ENCODE results near the gene ATP2A3.

The ATP2A3 gene

GRCh38 chr17:3972931-3973330 lies 8.7 kb upstream of the ATP2A3 start:
- no peak for DNase-seq

DNA sequence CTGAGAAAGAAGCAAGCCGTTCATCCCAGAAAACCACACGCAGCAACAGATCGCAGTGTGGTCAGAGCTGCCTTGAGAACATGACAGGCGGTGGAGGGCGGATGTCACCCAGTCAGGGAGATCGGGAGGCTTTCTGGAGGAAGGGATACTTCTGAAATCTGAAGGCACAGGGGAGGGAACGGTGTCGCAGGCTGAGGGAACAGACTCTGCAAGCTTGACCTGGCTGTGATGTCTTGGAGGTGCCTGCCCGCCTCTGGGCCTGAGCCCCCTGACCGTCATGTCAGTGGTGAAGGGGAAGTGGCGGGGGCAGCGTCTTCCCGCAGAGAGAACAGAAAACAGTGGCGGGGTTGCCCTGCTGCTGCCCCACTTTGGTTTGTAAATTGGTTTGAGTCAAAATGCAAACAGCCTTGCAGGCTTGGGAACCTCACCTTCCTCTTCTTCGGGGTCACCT lies 8.1 kb upstream of the ATP2A3 start:
- no peak for DNase-seq

DNA sequence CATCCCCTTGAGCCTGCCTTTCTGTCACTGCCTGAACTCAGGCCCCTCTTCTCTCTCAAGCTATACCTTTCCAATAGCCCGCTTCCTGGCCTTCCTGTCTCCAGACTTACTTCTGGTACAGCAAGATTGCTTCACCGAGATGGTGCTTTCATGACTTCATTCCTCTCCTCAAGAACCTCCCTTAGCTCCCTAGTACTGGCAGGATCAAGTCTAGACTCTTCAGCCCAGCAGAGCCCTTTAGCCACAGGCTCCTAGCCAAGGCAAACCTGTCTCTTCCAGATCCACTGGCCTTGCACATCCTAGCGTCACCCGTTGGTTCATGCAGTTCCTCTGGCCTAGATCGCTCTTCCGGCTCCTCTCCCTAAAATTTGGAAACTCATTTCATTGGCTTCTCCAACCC lies 6.4 kb upstream of the ATP2A3 start:
- DNase-seq = no peak

GRCh38 chr17:3969963-3970362 lies 5.7 kb upstream of the ATP2A3 start:
- DNase-seq = no peak

DNA sequence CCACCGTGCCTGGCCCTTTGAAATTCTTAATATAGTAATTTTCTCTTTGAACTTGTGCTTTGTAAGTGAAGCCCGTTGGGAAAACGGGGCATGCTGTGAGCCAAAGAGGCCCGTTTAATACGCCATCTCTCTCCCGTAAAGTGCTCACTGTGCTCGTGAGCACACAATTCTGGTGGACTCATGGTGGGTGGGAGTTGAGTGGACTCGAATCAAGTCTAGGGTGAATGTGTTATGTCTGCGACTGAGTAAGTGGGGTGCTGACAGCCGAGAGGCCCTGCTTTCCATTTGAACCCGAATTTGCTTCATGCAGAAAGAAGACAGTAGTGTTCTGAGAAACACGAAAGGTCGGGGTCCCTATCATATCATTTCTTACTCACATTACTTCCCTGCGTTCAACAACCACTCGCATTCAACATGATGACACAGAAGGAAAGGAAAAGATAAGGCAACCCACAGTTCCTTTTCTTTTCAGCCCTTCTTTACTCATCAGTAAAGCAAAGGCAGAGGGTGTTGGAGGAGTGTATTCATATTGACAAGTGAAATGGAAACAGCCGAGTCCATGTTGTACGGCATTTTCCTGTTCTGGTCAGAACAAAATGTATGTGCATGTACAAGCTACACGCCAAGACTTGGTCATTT lies 4.8 kb upstream of the ATP2A3 start:
- no peak for DNase-seq

- DNase-seq = no peak
Measured at GRCh38 chr17:3968015-3968414, 3.8 kb upstream of the ATP2A3 start.

DNA sequence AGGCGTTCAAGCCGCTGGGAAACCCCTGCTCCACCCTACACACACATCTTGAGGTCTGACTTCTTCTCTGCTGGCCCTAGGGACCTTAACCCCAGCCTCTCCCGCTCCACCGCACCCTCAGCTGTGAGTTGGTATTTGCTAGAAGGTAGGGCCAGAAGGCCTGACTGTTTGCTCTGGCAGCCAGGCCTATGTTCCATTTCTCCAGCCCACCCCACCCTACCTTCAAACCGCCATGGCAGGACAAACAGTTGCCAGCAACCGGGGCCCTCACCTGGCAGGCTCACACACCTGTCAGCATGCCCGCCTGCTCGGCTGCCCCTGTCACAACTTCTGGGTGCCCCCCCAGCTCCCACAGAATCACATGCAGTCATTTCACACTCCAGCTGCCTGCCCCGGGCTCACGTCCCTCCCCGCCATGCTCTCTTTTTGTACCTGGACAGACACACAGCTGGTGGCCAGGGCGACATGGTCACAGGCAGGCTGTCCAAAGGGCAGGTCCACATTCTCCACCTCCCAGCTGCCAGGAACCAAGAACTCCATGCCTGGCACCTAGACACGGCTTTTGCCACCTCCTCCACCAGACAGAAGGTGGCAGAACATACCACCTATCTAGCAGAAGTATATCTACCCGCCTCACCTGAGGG lies 2.6 kb upstream of the ATP2A3 start:
- DNase-seq = no peak

GRCh38 chr17:3965118-3965800 lies 1.0 kb upstream of the ATP2A3 start:
- peak; percentile 43 for DNase-seq

GRCh38 chr17:3963237-3964201 lies 718 bp downstream of the ATP2A3 start:
- no peak for DNase-seq

DNA sequence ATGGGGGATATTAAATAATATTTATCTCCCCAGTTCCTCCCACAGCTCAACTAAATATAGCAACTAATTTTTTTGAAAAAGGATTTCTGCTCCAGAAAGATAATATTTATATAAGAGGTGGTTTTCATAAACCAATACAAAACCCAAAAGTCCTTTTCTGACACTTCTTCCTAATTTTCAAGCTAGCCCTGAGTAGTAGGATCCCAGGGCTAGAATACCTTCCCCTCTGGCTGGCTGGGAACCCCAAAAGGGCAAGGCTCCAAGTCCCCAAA lies 1.3 kb downstream of the ATP2A3 start:
- DNase-seq = no peak

DNA sequence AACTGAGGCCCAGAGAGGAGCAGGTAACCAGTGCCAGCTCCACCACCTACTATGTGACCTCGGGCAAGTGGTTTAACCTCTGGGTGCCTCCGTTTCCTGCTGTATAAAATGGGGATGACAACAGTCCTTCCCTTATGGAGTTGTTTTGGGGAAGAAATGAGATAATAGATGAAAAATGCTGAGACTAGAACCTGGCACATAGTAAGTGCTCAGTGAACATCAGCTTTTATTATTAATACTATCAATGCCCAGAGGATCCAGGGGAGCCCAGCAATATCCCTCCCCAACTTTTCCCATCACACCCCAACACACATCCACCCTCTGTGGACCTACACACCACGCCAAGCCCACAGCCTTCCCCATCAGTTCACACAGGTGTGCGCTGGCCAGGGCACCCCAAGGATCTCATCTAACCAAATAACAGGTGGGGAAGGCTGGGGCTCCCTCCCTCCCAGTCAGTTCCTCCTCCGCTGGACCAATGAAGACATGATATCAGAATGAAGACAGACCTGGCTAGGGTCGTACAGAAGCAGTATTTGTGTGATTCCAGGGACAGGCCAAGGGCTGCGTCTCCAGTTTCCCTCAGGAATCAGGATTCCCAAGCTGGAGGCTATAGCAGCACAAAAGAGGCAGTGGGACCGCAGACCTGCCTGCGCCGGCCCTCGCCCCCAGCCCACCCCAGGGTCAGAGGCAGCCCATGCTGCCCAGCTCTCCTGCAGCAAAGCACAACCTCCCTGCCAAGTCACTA lies 1.8 kb downstream of the ATP2A3 start:
- no peak for DNase-seq

- no peak for DNase-seq
Measured at GRCh38 chr17:3961564-3962047, 2.6 kb downstream of the ATP2A3 start.

GRCh38 chr17:3960764-3961163 lies 3.5 kb downstream of the ATP2A3 start:
- DNase-seq = no peak

DNA sequence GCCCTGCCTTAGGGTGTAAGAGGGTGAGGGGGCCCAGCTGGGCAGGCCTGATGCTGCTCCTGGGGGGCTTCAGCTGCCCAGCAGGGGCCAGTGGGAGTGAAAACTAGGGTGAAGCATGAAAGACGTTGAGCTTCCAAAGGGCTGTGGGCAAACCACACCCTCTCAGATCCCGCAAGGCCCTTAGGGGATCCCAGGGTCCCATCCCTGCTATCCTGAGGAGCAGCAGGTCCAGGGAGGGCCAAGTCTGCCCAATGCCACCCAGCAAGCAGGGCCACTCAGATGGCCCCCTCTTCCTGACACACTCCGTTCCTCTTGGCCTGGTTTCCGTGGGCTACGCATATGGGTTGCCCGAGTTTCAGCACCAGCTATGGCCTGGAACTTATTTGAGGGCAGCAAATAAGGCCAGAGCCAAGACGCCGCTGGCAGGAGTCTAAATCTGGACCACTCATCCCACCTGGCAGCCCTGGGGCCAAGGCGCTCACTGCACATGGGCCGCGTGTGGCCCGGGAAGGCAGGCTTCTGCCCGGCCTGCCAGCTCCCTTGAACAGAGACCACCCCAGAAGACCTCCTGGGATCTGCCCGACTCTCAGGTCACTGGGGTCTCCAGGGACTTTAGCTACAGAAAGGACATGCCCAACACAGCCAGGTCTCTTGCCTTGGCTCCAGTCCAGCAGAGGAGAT lies 4.2 kb downstream of the ATP2A3 start:
- no peak for DNase-seq

DNA sequence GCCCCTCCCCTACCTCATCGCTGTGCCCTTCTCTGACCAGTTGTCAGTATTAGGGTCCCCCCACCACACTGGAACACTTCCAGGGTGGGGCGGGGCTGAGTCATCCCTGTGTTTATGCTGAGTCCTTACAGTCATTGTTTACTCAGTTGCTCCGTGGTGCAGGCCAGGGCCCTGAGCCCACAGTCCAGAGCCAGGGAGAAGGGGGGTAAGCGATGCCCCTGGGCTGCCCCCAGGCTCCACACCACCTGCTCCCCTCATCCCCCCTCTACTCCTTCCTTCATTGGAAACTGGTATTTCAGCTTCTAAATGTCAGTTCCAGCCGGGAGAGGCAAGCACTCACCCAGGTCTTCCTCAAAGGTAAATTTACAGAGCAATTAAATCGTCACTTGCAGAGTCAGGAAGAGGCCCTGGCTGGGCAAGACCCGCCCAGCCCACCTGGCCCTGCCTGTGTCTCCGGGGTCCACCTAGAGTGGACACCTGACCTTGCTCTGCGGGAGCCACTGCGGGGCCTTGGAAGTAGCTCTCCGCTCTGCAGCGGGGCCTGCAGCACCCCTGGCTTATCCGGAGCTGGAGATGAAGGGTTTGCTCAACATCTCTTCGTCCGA lies 4.8 kb downstream of the ATP2A3 start:
- no peak for DNase-seq

DNA sequence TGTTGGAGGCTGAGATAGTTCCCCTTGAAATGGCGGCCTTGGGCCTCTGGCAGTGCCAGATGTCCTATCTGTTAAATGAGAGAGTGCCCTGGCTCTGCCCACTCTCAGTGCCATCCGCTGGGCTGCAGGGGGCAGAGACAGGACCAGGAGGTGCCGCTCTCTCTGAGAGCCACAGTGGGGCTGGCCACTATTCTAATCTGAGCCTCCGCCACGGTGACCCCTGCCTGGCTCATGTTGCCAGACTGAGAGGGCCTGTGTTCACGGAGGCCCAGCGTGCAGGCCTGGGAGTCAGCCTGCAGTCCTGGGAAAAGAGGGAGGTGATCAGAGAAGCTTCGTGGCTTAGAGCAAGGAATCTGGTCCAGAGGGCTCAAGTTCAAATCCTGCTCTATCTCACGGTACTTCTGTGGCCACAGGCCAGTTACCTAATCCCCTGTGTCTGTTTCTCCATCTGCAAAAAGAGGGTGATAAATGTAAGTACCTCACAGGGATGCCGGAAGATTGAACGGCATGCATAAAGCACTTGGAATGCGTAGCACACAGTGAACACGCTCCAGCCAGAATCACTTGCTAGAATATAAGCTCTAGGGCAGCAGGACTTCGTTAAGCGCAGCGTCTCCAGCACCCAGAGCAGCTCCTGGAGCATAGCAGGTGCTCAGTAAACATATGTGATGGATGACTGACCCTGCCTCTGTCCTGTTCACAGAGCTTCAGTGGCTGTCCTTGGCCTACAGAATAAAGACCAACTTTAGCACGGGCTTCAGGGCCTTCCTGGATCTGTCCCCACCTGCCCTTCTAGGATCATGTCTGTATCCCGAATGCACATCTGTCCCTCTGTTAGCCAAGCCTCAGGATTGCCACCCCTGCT lies 6.3 kb downstream of the ATP2A3 start:
- DNase-seq = no peak

DNA sequence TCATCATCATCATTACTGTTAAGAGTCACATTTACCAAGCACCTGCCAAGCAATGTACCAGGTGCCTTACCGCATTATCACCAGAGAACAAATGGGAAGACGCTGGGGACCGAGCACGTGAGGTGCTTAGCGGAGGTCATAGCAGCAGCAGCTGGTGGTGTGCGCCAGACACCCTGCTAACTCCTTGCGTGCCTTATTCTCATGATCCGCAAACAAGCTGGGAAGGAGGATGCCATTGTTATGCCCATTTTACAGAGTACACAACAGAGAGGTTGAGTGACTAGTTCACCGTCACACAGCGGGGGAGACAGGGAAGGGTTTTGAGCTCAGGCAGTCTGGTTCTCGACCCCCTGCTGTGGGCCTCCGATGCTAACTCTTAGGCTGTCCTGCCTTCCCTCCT lies 7.3 kb downstream of the ATP2A3 start:
- no peak for DNase-seq

GRCh38 chr17:3956327-3956957 lies 7.8 kb downstream of the ATP2A3 start:
- DNase-seq = no peak

DNA sequence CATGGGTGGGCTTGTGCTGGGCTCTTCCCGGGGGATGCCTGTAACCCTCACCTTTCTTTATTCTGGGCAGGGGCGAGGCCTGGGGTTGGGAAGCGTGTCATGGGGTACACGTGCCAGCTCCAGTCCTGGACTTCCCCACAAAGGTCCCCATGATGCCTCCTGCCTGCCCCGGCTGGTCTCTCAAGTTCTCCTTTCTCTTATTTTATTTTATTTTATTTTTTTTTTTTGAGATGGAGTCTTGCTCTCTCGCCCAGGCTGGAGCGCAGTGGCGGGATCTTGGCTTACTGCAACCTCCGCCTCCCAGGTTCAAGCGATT lies 8.6 kb downstream of the ATP2A3 start:
- DNase-seq = no peak
